Measurements from ENCODE around the gene KLHL26.
"Not testable (repeated sequence)": the region's sequence is repeated elsewhere in the genome, so short reads cannot be mapped to it uniquely, and the experiment has no call there.

Gene KLHL26

DNA sequence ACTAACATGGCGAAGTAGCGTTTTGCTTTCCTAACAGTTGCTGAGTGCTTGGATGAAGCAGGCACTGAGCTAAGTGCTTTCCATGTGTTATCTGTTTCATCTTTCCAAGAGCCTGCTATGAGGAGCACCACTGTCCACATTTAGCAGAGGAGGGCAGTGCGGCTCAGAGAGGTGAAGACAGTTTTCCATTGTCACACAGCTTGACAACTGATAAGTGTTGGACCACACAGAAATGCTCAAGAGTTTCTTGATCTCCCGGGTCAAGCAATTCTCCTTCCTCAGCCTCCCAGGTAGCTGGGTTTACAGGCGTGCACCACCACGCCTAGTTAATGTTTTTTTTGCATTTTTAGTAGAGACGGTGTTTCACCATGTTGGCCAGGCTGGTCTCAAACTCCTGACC, 39.9 kb downstream of the KLHL26 start:
- Histone ChIP-seq H3K9me3 (replicated peaks in 1 of 11) (no peaks in the 10 kb centered on the region), H3K27ac (peak overlapping the region in 7 of 11 experiments; percentile 67 to 83 (median 79); a peak in 9 of 22 replicates), H3K4me1 (peaks cover 37 to 79% (median 60%) of the 10 kb centered on the region in 10 experiments), H3K4me3 (no peak overlapping the region), H3K36me3 (no peaks in the 10 kb centered on the region), H3K4me2 (peak overlapping the region in 8 of 11 experiments; percentile 75 to 92 (median 86); a peak in 14 of 22 replicates), H3K27me3 (peaks cover 0 to 10% (median 3%) of the 10 kb centered on the region in 11 experiments; a peak in 7 of 22 replicates), H4K20me1 (peaks cover 0 to 14% (median 10%) of the 10 kb centered on the region in 11 experiments; a peak in 16 of 22 replicates), H3K9ac (peak overlapping the region in 3 of 11 experiments; percentile 37 to 69 (median 59); a peak in 2 of 22 replicates)
- no peak for TF ChIP-seq Cebpa-rat (IDR thresholded peaks at IDR 0.05)

DNA sequence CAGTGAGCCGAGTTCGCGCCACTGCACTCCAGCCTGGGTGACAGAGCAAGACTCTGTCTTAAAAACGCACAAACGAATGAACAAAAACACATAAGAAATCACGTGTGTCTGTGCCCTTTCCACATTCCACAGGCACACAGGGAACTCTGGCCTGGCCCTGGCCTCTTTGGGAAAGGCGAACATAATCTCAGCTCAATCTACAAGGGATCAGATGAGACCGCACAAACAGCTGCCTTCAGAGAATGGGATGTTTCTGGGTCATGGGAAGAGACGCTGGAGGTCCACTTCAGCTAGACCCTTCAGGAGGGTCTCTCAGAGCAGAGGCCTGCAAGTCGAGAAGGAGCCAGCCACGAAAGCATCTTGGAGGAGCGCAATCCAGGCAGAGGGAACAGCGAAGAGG, 40.3 kb downstream of the KLHL26 start:
- Histone ChIP-seq H3K4me3 (no peak overlapping the region), H3K4me2 (peak overlapping the region; percentile 56 to 92 (median 80); a peak in 20 of 22 replicates), H3K27ac (peak overlapping the region in 8 of 11 experiments; percentile 58 to 83 (median 78); a peak in 16 of 22 replicates)

DNA sequence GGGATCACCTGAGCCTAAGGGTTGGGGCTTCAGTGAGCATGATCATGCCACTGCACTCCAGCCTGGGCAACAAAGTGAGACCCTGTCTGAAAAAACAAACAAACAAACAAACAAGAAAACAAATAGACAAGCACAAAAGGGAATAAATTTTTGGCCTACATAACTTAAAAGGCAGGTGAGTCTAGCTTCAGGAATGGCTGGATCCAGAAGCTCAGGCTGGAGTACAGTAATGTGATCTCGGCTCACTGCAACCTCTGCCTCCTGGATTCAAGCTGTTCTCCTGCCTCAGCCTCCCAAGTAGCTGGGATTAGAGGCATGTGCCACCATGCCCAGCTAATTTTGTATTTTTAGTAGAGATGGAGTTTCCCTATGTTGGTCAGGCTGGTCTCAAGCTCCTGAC, 43.3 kb downstream of the KLHL26 start:
- not testable (repeated sequence) for H3K4me3 ChIP-seq

More for the DNA sequence above, 40.3 kb downstream of the KLHL26 start:
- Histone ChIP-seq H3K9ac (peak overlapping the region in 7 of 11 experiments; percentile 21 to 69 (median 40); a peak in 11 of 22 replicates), H3K27me3 (peaks cover 0 to 6% (median 0%) of the 10 kb centered on the region in 11 experiments; a peak in 5 of 22 replicates), H3K9me3 (replicated peaks in 1 of 11) (no peaks in the 10 kb centered on the region), H3K36me3 (no peaks in the 10 kb centered on the region), H3K4me1 (peaks cover 35 to 79% (median 59%) of the 10 kb centered on the region in 10 experiments), H4K20me1 (peaks cover 0 to 9% (median 5%) of the 10 kb centered on the region in 11 experiments; a peak in 13 of 22 replicates)
- TF ChIP-seq Cebpa-rat (IDR thresholded peaks at IDR 0.05) = no peak

DNA sequence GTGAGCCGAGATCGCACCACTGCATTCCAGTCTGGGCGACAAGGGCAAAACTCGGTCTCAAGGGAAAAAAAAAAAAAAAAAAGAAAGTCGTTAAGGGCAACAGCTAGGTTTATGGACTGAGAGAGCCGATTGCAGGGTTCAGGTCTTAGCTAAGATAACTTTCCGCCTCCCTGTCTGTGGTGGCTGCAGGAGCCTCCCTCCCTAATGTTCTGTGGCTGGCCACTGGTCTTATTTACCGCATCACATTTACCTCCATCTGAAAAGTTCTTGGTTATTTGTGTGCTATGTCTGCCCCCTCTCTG, 45.9 kb downstream of the KLHL26 start:
- peak overlapping the region; percentile 65 to 91 (median 86) for H3K9ac ChIP-seq
- H3K9me3 ChIP-seq (replicated peaks in 1 of 11) = no peaks in the 10 kb centered on the region
- peaks cover 8 to 39% (median 33%) of the 10 kb centered on the region in 11 experiments; a peak in 21 of 22 replicates for H4K20me1 ChIP-seq
- H3K27ac ChIP-seq = peak overlapping the region in 10 of 11 experiments; percentile 32 to 90 (median 85); a peak in 19 of 22 replicates
- peak overlapping the region; percentile 49 to 81 (median 68) for H3K4me3 ChIP-seq
- H3K4me2 ChIP-seq = peak overlapping the region; percentile 59 to 99 (median 89)
- H3K36me3 ChIP-seq = peaks cover 0 to 14% (median 0%) of the 10 kb centered on the region in 11 experiments; a peak in 2 of 22 replicates
- TF ChIP-seq Cebpa-rat (IDR thresholded peaks at IDR 0.05) = no peak
- H3K4me1 ChIP-seq = peaks cover 57 to 92% (median 67%) of the 10 kb centered on the region in 10 experiments
- no peaks in the 10 kb centered on the region for H3K27me3 ChIP-seq

More for the DNA sequence above, 43.3 kb downstream of the KLHL26 start:
- H3K36me3 ChIP-seq; H3K9me3 ChIP-seq (replicated peaks in 1 of 11); H3K27me3 ChIP-seq: not testable (repeated sequence)
- Histone ChIP-seq H3K9ac (peak overlapping the region in 1 of 11 experiments; percentile 3; a peak in 4 of 22 replicates), H4K20me1 (peaks cover 0 to 14% (median 12%) of the 10 kb centered on the region in 11 experiments; a peak in 14 of 22 replicates), H3K4me1 (peaks cover 51 to 92% (median 76%) of the 10 kb centered on the region in 10 experiments), H3K27ac (peak overlapping the region in 8 of 11 experiments; percentile 18 to 83 (median 78); a peak in 8 of 22 replicates), H3K4me2 (peak overlapping the region in 6 of 11 experiments; percentile 75 to 92 (median 88); a peak in 10 of 22 replicates)

DNA sequence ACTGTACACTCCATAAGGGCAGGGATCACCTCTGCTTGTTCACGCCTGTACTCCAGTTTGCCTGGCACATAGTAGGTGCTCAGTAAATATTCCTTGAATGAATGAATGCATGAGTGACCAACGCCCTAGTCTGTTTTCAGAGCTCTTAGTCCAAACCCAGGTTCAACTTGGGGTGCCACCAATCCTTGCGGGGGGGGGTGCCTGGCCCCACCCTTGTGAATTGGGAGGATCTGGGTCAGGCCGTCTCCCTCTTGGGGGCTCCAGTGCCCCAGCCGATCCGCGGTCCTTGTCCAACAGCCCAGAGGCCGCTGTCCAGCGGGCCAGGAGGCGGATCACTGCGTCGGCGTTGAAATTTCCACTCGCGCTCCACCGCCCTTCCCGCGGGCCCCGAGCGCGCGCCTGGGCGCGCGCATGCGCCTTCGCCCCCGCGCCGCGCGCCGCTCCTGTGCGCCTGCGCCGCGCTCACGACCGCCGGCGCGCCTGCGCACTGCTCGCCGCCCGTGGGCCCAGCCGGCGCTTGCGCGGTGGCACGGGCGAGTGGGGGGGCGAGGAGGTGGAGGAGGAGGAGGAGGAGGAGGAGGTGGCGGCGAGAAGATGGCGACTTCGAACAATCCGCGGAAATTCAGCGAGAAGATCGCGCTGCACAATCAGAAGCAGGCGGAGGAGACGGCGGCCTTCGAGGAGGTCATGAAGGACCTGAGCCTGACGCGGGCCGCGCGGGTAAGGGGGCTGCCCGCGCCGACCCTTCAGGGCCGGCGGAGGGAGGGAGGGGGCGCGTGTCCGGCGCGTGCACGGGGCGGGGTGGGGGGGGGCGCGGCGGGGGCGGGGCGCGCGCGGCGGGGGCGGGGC, 46.5 kb downstream of the KLHL26 start, which contains the start of gene CRTC1:
CRTC1 (plus strand) TSS at position 572 of the 849 bp plus-strand sequence; CDS start at position 595, 23 bp downstream.
- Histone ChIP-seq H3K27ac (peak within 1 kb of the TSS; percentile 32 to 90 (median 85); a peak in 20 of 22 replicates), H3K9me3 (replicated peaks in 1 of 11) (no peaks in the 10 kb centered on the region), H3K4me2 (peak within 1 kb of the TSS; percentile 97 to 100 (median 98)), H3K4me3 (peak within 1 kb of the TSS; percentile 49 to 81 (median 68)), H3K9ac (peak within 1 kb of the TSS; percentile 65 to 91 (median 86)), H3K4me1 (peaks cover 51 to 92% (median 64%) of the 10 kb centered on the region in 10 experiments), H3K27me3 (no peaks in the 10 kb centered on the region), H3K36me3 (peaks cover 0 to 14% (median 0%) of the 10 kb centered on the region in 11 experiments; a peak in 2 of 22 replicates), H4K20me1 (peaks cover 9 to 45% (median 39%) of the 10 kb centered on the region in 11 experiments; a peak in 21 of 22 replicates)
- TF ChIP-seq Cebpa-rat (IDR thresholded peaks at IDR 0.05) = no peak

DNA sequence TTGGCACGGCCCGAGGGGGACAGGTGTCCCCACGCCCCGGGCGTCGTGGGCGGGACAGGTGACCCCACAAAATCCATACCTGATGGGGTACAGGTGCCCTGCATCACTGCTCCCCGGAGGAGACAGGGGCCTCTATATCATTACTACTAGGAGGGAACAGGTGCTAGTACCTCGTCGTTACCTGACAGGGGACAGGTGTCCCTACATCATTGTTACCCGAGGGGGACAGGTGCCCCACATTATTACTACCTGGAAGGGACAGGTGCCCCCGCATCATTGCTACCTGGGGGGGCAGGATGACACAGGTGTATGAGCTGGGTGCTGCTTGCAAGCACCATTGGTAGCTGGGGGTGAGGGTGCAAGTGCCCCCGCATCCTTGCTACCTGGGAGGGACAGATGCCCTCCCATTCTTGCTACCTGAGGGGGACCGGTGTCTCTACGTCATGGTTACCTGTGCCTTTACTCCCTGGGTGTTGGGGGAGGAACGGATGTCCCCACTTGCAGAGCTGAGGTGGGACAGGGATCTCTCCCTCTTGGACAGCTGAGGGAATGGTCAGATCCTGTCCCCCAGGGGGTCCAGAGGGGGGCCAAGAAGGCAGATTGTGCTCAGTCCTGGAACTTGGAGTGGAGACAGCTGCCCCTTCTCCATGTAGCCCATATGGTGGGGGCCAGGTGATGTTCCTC, 47.3 kb downstream of the KLHL26 start:
- peaks cover 46 to 90% (median 57%) of the 10 kb centered on the region in 10 experiments for H3K4me1 ChIP-seq
- peak overlapping the region; percentile 97 to 100 (median 98) for H3K4me2 ChIP-seq
- H3K27me3 ChIP-seq = no peaks in the 10 kb centered on the region
- H3K36me3 ChIP-seq = peaks cover 0 to 14% (median 0%) of the 10 kb centered on the region in 11 experiments; a peak in 2 of 22 replicates
- no peaks in the 10 kb centered on the region for H3K9me3 ChIP-seq (replicated peaks in 1 of 11)
- H4K20me1 ChIP-seq = peaks cover 9 to 52% (median 46%) of the 10 kb centered on the region in 11 experiments; a peak in 21 of 22 replicates
- TF ChIP-seq Cebpa-rat (IDR thresholded peaks at IDR 0.05) = no peak
- H3K9ac ChIP-seq = peak overlapping the region; percentile 65 to 91 (median 86); a peak in 21 of 22 replicates
- H3K27ac ChIP-seq = peak overlapping the region in 10 of 11 experiments; percentile 51 to 90 (median 85); a peak in 13 of 22 replicates
- peak overlapping the region; percentile 49 to 81 (median 68) for H3K4me3 ChIP-seq

DNA sequence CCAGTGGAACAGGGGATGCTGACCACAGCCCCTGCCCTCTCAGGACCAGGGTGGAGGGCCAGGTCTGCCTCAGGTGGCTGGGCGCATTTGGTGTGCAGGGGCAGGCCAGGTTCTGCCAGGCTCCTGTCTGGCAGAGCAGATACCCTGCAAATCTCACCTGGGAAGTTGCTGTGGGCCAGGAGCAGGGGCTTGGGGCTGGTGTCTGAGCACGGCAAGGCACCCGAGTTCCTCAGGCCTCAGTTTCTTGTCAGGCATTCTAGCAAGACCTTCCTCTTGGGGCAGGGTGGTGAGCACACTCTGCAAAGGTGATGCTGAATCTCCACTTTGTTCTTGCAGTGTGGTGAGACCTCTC, 47.8 kb downstream of the KLHL26 start:
- H3K9me3 ChIP-seq (replicated peaks in 1 of 11) = no peaks in the 10 kb centered on the region
- peaks cover 41 to 85% (median 53%) of the 10 kb centered on the region in 10 experiments for H3K4me1 ChIP-seq
- peak overlapping the region; percentile 49 to 81 (median 68); a peak in 18 of 20 replicates for H3K4me3 ChIP-seq
- H3K27ac ChIP-seq = no peak overlapping the region; a peak in 1 of 22 replicates
- H3K36me3 ChIP-seq = peaks cover 0 to 14% (median 0%) of the 10 kb centered on the region in 11 experiments; a peak in 2 of 22 replicates
- peaks cover 11 to 58% (median 49%) of the 10 kb centered on the region in 11 experiments; a peak in 21 of 22 replicates for H4K20me1 ChIP-seq
- peak overlapping the region; percentile 97 to 100 (median 98) for H3K4me2 ChIP-seq
- no peaks in the 10 kb centered on the region for H3K27me3 ChIP-seq
- peak overlapping the region; percentile 65 to 91 (median 86); a peak in 20 of 22 replicates for H3K9ac ChIP-seq
- no peak for TF ChIP-seq Cebpa-rat (IDR thresholded peaks at IDR 0.05)
